Measurements from ENCODE around the gene ITGA7.

Gene ITGA7

GRCh38 chr12:55725556-55725955, 17.9 kb upstream of the ITGA7 start:
- H3K4me3 ChIP-seq (ENCODE audit: low read length, poor library complexity, severe bottlenecking) = no peak overlapping the region
- H3K36me3 ChIP-seq (ENCODE audit: insufficient read depth, low read length) = peaks cover 7% of the 10 kb centered on the region; the same call in 1 of the 2 replicates
- peaks cover 23% of the 10 kb centered on the region for H4K20me1 ChIP-seq (ENCODE audit: insufficient read depth, low read length, poor library complexity, severe bottlenecking)
- no peak for TF ChIP-seq EZH2phosphoT487 (IDR thresholded peaks at IDR 0.05; ENCODE audit: borderline replicate concordance)
- no peak for TF ChIP-seq CTCF (conservative IDR thresholded peaks at IDR 0.05; ENCODE audit: low read length)
- H2AFZ ChIP-seq (ENCODE audit: low read length) = no peak overlapping the region
- H3K27me3 ChIP-seq (ENCODE audit: insufficient read depth, low read length, poor library complexity, severe bottlenecking) = no peaks in the 10 kb centered on the region
- H3K4me1 ChIP-seq (ENCODE audit: insufficient read depth, low read length, poor library complexity, severe bottlenecking) = peaks cover 25% of the 10 kb centered on the region
- no peaks in the 10 kb centered on the region for H3K9me3 ChIP-seq (ENCODE audit: insufficient read depth, low read depth, low read length)
- H3K79me2 ChIP-seq (ENCODE audit: insufficient read depth, low read length) = peaks cover 36% of the 10 kb centered on the region
- no peak overlapping the region for H3K9ac ChIP-seq (ENCODE audit: low read depth, low read length, poor library complexity, severe bottlenecking)
- peaks cover 10% of the 10 kb centered on the region for H3F3A ChIP-seq (ENCODE audit: low read depth)
- H3K4me2 ChIP-seq (ENCODE audit: low read depth, low read length, poor library complexity, severe bottlenecking) = no peak overlapping the region
- no peaks in the 10 kb centered on the region for H3K9me2 ChIP-seq (replicated peaks; ENCODE audit: low read depth, low read length)

GRCh38 chr12:55724940-55725309, 17.2 kb upstream of the ITGA7 start:
- H2AFZ ChIP-seq (ENCODE audit: low read length) = no peak overlapping the region
- H3K27me3 ChIP-seq (ENCODE audit: insufficient read depth, low read length, poor library complexity, severe bottlenecking) = no peaks in the 10 kb centered on the region
- no peak overlapping the region for H3K4me3 ChIP-seq (ENCODE audit: low read length, poor library complexity, severe bottlenecking)
- H3K79me2 ChIP-seq (ENCODE audit: insufficient read depth, low read length) = peaks cover 36% of the 10 kb centered on the region
- peaks cover 3% of the 10 kb centered on the region for H3F3A ChIP-seq (ENCODE audit: low read depth)
- peaks cover 18% of the 10 kb centered on the region for H3K4me1 ChIP-seq (ENCODE audit: insufficient read depth, low read length, poor library complexity, severe bottlenecking)
- H3K9ac ChIP-seq (ENCODE audit: low read depth, low read length, poor library complexity, severe bottlenecking) = no peak overlapping the region
- no peaks in the 10 kb centered on the region for H3K9me2 ChIP-seq (replicated peaks; ENCODE audit: low read depth, low read length)
- peaks cover 7% of the 10 kb centered on the region; the same call in 1 of the 2 replicates for H3K36me3 ChIP-seq (ENCODE audit: insufficient read depth, low read length)
- TF ChIP-seq CTCF (conservative IDR thresholded peaks at IDR 0.05; ENCODE audit: low read length) = no peak
- TF ChIP-seq EZH2phosphoT487 (IDR thresholded peaks at IDR 0.05; ENCODE audit: borderline replicate concordance) = no peak
- no peak overlapping the region for H3K4me2 ChIP-seq (ENCODE audit: low read depth, low read length, poor library complexity, severe bottlenecking)
- peaks cover 23% of the 10 kb centered on the region for H4K20me1 ChIP-seq (ENCODE audit: insufficient read depth, low read length, poor library complexity, severe bottlenecking)
- no peaks in the 10 kb centered on the region for H3K9me3 ChIP-seq (ENCODE audit: insufficient read depth, low read depth, low read length)

DNA sequence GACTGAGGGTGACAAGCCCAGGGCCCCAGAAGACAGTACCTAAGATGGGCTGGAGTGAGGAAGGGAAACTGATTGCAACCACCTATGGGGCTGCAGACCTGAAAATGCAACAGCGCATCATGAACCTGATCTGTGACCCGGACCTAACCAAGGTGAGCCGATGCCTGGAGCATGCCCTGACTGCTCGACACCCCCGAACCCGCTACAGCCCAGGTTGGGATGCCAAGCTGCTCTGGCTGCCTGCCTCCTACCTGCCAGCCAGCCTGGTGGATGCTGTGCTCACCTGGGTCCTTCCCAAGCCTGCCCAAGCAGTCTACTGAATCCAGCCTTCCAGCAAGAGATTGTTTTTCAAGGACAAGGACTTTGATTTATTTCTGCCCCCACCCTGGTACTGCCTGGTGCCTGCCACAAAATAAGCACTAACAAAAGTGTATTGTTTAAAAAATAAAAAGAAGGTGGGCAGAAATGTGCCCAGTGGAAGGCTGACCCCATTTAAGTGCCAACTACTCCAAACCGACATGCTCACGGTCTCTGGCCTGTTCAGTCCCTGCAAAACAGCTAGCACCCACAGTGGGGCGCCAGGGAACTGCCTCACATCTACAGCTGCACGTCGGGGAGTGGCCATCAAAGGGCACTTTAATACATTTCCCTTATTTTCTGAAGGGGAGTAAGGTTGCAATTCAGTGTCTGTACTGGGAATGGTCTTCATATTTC, 16.7 kb upstream of the ITGA7 start:
- Histone ChIP-seq H4K20me1 (ENCODE audit: insufficient read depth, low read length, poor library complexity, severe bottlenecking) (peaks cover 23% of the 10 kb centered on the region), H3K4me1 (ENCODE audit: insufficient read depth, low read length, poor library complexity, severe bottlenecking) (peaks cover 18% of the 10 kb centered on the region), H3K4me3 (ENCODE audit: low read length, poor library complexity, severe bottlenecking) (no peak overlapping the region), H2AFZ (ENCODE audit: low read length) (no peak overlapping the region), H3K9me2 (replicated peaks; ENCODE audit: low read depth, low read length) (no peaks in the 10 kb centered on the region), H3K27me3 (ENCODE audit: insufficient read depth, low read length, poor library complexity, severe bottlenecking) (no peaks in the 10 kb centered on the region), H3K4me2 (ENCODE audit: low read depth, low read length, poor library complexity, severe bottlenecking) (no peak overlapping the region), H3F3A (ENCODE audit: low read depth) (no peaks in the 10 kb centered on the region), H3K9me3 (ENCODE audit: insufficient read depth, low read depth, low read length) (no peaks in the 10 kb centered on the region), H3K79me2 (ENCODE audit: insufficient read depth, low read length) (peaks cover 36% of the 10 kb centered on the region), H3K36me3 (ENCODE audit: insufficient read depth, low read length) (peaks cover 7% of the 10 kb centered on the region; the same call in 1 of the 2 replicates), H3K9ac (ENCODE audit: low read depth, low read length, poor library complexity, severe bottlenecking) (no peak overlapping the region)
- TF ChIP-seq CTCF (conservative IDR thresholded peaks at IDR 0.05; ENCODE audit: low read length) (peak; percentile 91), EZH2phosphoT487 (IDR thresholded peaks at IDR 0.05; ENCODE audit: borderline replicate concordance) (no peak)
